HG03442 (cell line): Measurements from ENCODE around the gene HHIPL1.
A peak's percentile ranks its signal among the peaks of the same experiment; 100 is the strongest.

Source experiments
- ATAC-seq: cut with Tn5 transposase; IDR thresholded peaks from one replicate; pipeline ENCODE4 v1.9.1; 2021; ENCODE audit warnings: mild to moderate bottlenecking, moderate library complexity; ENCODE audit not compliant: unreplicated experiment

The HHIPL1 gene

DNA sequence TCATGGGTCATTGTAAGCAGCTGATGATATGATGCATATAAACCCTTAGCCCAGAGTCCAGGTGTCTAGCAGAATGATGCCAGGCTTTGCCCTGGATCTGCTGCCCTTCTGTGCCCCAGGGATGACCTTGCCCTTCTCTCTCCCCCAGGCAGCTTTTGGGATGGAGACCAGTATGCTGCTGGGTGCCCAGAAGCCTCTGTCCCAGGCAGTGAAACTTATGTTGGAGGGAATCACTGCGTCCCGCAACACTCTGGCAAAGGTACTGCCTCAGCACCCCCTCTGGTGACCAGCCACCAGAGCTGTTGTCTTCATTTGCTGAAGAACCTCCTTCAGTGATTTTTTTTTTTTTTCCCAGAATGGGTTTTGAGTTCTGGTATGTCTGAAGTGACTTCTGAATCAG lies 62.5 kb downstream of the HHIPL1 start:
- no peak for ATAC-seq

DNA sequence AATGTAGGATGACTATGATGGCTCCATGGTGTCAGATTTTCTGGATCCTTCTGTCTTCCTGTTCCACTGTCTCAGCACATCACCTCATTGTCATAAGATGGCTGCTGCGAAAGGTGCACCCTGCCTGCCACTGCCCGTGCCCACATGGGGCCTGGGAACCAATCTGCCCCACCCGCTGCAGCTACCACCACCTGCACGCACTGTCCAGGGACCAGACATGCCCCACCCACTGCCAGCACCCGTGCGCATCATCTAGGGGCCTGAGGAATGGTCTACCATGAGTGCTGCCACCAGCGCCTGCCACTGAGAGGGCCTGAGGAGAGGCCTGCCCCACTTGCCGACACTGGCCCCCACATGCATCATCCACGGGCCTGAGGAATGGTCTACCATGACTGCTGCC lies 63.0 kb downstream of the HHIPL1 start:
- ATAC-seq, result no peak

DNA sequence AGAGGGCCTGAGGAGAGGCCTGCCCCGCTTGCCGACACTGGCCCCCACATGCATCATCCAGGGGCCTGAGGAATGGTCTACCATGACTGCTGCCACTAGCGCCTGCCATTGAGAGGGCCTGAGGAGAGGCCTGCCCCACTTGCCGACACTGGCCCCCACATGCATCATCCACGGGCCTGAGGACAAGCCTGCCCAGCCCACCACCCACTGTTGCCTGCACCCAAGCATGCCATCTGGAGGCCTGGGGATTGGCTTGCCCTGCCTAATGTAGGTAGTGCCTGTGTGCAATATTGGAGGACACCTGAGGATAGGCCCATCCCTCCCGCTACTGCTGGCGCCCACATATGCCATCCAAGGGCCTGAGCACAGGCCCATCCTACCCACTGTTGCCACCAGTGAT lies 63.5 kb downstream of the HHIPL1 start:
- ATAC-seq, result no peak

DNA sequence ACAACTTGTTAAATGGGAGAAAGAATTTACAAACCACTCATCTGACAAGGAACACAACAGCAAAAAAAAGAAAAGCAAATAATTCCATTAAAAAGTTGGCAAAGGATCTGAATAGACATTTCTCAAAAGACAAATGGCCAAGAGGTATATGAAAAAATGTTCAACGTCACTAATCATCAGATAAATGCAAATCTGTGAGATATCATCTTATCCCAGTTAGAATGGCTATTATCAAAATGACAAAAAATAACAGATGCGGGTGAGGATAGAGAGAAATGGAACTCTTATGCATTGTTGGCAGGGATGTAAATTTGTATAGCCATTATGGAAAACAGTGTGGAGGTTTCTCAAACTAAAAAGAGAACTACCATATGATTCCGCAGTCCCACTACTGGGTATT lies 69.0 kb downstream of the HHIPL1 start:
- ATAC-seq, result no peak

DNA sequence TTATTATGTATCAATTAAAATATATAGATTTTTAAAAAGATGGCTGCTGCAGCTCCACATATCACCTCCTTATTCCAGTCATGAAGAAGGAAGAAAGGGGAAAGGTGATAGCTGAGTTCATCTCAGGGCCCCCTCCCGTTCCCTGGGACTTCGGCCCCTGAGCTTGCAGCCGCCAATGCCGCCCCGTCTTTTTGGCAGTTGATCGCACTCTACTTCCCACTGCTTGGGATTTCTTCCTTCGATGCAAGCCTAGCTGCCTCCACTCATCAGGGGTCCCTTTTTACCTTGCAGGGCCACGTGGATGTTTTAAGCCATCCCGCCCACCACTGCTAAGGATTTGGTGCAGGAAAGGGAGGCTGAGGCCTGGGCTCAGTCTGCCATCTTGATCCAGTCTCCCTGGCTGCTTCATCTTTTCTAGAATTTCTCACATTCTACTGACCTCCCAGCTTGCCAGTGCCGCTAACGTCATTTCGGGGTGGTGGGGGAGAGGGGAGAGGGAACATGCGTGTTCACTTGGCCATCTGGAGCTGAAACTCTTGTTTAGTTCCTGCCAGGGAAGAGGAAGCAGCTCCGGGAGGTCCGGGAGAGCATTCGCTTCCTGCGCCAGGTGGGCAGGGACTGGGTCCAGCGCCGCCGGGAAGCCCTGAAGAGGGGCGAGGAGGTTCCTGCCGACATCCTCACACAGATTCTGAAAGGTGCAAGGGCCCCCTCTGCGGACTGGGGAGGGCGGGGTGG lies 70.5 kb downstream of the HHIPL1 start:
- no peak for ATAC-seq

DNA sequence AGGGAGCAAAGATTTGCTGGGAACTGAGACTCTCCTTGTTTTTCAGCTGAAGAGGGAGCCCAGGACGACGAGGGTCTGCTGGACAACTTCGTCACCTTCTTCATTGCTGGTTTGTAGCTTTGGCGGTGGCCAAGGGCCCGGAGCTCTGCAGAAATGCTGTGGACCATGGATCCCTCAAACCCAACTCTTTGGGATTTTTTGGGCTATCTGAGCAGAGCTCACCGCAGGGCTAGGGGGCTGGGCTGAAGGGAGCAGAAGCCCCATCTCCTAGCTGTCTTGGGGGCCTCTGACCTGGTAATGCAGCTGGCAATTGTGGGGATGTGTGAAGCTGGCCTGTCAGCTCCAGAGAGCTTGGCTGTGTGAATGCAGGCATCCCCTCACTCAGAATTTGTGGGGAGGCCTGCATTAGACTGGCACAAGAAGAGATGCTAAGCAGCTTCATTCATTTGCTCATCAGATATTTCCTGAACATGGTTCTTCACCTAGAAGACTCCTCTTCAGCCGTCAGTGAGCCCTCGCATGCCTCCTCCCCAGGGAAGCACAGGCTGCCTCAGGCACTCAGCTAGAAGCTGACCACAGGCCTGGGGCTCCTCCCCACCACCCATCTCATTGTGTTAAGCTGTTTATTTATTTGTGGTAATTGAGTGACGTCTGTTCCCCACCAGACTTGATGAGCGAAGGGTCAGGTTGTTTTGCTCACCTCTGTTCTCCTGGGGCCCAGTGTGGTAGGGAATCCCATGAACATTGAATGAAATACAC lies 71.3 kb downstream of the HHIPL1 start:
- no peak for ATAC-seq

DNA sequence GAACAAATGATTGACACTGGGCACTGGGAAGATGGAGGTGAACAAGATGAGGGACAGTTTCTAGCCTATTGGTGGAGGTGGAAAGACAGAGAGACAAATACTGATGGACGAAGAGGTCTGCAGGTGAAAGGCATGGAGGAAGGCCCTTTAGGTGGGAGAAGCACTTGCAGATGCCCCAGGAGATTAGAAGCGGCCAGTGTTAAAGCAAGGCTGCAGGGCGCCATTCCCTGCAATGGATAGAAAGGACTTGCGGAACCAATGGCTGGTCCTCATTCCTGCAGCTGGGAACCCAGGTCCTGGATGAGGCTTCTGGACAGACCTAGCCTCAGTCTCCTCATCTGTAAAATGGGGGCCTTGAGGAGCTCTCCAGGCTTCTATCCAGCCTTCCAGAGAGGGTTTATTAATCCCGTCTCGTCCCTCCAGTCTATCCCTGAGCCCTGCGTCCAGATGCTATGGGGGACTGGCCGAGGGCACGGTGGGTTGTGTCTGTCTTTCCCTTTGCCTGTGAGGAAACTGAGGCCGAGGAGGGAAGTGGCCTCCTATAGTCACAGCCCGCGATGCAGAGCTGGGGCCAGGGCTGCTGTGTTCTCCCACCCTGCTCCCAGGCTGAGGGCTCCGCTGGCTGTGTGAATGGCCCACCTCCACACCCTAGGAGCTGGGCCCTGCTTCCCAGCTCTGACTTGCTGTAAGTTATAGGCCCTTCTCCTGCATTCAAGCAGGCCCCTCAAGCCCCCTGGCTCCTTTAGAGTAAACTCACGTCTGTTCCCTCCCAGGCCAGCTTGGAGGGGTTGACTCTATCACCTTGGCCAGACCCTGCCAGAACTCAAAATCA lies 72.1 kb downstream of the HHIPL1 start:
- ATAC-seq, result no peak

DNA sequence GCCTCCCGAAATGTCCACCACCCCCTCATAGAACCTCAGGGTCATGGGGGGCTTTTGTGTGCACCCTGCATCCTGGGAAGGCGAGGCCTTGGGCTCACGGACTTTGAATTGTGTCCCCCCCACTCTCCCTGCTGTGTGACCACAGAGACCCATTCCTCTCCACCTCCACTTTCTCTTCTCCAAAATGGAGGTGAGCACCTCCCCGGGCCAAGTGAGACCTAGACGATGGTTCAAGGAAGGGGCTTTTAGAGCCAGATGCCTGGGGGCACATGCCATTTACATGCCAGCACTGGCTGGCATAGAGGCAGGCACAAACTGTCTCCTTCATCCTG lies 72.7 kb downstream of the HHIPL1 start:
- no peak for ATAC-seq

DNA sequence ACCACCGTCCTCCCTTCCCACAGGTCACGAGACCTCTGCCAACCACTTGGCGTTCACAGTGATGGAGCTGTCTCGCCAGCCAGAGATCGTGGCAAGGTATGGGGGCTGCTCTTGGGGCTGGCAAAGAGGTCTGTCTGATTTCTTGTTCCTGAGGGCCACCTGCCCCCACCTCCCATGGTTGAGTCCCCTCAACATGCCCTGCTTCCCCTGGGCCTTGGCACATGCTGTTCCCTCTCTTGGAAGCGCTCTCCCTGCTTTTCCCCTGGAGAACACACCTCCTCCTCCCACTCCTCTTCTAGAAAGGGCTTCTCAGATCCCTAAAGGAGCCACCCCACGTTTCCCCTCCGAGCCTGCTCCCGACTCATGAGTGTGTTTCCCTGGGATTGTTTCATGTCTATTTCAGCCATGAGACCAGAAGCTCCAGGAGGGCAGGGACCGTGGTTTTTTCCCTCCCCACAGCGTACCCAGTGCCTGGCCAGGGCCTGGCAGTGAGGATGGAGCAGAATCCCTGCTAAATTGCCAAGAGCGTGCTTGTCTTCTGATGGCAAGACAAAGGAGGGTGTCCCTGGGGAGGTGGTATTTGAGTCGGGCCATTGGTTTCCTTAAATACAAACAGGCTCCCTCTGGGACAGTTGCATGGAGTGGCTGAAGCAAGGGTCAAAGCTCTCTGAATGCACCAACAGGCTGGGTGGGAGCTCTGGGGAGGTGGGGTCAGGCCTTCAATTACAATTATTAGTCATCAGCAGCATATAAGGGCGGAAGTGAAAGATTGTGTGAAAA lies 73.3 kb downstream of the HHIPL1 start:
- ATAC-seq, result peak; percentile 88

DNA sequence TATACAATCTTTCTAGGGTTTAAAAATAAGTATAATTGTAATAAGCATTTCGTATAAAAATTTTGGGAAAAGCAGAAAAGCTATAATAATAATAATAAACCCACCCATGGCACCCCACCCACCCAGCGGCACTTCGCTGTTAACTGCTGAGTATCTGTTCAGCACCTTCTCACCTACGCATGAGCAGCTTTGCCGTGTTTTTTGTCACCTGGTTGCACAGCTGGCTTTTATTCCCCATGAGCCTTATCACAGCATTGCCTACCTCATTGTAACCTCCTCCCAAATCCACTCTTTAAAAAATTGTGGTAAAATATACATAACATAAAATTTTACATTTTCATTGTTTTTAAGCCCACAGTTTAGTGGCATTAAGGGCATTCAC lies 73.9 kb downstream of the HHIPL1 start:
- ATAC-seq, result peak; percentile 35

DNA sequence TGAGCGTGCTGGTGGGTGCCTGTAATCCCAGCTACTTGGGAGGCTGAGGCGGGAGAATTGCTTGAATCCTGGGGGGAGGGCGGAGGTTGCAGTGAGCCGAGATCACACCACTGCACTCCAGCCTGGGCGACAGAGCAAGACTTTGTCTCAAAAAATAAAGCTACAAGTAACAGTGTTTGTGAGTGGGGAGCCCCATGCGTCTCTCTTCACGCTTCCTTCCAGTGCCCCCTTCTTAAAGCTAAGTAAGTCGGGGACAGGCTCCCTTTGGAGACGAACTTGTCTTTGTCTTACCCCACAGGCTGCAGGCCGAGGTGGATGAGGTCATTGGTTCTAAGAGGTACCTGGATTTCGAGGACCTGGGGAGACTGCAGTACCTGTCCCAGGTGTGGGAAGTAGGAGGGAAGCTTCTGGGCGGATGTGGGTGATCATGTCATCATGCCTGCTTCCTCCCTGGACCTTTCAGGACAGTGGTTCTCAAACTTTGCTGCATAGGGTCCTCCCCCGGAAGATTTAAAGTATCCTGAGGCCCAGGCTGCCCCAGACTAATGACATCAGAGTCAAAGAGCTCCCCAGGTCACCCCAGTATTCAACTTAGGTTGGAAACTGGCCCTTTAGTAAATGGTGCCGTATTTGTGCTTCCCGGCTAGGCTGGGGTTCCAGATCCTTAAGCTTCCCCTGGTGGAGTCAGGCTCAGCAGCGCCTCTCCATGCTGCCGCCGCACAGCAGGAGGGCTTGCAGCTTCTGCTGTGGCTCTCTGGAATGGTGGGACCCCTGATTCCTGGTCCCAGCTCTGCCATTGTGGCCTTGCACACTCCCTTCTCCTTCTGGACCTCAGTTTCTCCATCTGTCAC lies 76.2 kb downstream of the HHIPL1 start:
- ATAC-seq, result no peak

DNA sequence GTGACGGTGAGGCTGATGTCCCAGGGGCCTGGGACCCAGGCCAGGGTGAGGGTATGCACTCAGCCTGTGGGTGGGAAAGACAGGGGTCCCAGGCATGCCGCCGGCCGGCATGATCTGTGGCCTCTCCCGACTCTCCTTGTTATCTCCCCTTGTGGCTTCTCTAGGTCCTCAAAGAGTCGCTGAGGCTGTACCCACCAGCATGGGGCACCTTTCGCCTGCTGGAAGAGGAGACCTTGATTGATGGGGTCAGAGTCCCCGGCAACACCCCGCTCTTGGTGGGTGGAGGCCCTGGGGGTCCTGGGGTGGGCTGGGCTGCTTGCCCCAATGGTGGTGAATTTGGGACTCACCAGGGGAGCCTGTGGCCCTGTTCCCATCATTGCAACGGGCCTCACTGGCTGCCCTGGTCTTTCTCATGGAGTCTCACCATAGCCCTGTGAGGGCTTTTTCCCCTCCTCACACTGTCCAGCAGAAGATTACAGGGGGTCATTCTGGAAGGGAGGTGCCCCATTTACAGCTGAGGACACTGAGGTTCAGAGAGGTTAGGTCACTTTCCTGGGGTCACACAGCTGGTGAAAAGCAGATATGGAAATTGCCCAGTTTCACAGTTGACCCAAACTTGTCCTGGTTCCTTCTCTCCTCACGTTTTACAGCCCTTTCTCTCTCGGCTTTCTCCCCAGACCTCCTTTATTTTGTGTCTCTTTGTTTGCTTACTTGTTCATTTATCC lies 77.0 kb downstream of the HHIPL1 start:
- no peak for ATAC-seq

DNA sequence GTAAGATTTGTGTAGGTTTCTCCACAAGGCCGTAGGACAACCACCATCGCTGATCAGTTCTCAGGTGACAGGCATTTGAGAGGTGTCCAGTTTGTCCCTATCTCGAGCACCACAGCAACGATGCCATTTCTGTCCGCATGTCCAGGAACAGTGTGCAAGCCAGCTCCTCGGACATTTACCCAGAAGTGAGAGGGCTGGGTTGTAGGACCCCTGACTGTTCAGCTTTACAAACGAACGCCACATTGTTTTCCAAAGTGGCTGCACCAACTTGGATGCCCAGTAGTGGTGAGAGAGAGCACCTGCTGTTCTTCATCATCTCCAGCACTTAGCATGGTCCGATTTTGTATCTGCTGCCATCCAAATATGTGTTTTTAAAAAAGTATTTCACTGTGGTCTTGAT lies 77.8 kb downstream of the HHIPL1 start:
- no peak for ATAC-seq

DNA sequence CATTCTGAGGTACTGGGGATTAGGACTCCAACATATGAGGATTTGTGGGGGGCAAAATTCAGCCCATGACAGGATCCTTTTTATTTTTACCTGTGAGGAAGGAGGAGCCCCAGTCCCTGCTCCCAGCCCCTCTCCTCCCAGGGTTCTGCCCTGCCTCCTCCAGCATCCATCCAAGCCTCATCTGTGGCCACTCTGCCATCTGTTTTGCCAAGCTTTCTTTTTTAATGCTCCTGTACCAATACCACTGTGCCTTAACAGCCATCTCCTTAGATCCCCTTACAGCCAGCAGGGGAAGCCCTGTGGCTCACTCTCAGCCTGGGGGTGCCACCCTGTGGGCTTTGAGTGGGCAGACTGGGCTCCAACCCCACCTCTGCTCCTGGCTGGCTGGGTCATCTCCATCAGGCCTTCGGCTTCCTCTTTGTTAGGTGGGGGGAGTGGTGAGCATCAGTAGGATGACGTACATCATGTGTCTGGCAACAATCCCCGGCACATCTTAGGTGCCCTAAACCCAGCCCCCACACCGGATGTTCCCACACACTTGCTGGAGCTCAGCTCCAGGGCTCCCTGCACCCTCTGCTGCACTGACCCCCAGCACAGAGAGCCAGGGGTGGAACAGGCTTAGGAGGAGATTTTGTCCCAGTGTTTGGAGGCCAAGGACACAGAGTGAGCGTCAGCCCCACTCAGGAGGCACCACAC lies 79.4 kb downstream of the HHIPL1 start:
- ATAC-seq, result no peak

DNA sequence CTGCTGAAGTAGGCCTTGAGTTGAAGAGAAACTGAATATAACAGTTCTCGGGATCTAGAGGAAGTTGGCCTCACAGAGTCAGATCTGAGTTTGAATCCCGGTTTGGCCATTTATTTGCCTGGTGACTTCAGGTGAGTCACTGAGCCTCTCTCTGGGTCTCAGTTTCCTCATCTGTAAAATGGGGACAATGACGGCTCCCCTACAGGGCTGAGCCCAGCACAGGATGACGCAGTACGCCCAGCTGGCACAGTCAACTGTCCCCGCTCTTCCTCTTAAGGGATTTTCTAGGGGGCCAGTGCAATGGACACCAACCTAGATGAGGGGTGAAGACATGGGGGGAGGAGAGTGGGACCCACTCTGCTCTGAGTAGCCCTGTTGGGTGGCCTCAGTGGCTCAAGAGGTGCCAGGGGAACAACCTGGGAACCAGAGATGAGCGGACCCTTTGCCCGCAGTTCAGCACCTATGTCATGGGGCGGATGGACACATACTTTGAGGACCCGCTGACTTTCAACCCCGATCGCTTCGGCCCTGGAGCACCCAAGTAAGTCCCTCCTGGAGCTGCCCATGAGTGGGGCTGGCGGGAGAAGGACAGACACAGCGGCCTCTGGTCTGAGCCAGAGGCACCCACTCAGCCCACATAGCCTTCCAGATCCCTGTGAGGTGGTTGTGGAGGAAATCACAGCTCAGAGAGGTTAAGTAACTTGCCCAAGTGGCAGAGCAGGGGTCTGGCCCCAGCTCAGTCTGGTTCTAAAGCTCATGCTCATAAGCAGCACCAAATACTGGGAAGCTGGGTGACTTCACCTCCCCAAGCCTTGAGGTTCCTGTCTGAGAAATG lies 80.2 kb downstream of the HHIPL1 start:
- no peak for ATAC-seq

DNA sequence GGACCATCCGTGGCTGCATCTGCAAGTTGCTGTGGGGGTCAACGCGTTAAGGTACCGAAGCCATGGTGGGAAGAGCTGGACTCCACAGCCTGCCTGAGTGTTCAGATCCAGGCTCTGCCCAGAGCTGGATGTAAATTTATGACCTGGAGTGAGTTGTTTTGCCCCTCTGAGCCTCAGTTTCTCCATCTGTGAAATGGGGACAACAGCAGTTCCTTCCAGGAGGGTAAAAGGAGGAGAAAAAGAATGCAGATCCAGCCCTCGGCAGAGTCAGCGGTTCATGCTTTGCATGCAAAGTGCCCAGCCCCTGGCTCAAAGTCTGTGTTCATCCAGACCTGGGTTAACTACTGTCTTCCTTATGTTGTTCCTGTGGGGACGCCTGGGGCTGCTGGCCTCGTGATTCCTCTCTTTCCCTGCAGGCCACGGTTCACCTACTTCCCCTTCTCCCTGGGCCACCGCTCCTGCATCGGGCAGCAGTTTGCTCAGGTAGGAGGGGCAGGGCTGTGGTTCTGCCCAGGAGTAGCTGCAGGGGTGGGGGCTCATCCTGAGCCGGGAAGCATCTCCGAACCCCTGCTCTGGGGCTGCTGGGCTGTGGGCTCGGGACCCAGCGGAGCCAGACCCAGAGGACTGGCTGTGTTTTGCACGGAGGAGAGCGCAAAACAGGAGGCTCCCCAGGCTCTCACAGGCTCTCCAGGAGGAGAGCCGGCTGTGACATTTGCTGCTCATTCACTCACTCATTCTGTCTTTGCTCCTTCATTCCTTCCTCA lies 81.0 kb downstream of the HHIPL1 start:
- ATAC-seq, result no peak

DNA sequence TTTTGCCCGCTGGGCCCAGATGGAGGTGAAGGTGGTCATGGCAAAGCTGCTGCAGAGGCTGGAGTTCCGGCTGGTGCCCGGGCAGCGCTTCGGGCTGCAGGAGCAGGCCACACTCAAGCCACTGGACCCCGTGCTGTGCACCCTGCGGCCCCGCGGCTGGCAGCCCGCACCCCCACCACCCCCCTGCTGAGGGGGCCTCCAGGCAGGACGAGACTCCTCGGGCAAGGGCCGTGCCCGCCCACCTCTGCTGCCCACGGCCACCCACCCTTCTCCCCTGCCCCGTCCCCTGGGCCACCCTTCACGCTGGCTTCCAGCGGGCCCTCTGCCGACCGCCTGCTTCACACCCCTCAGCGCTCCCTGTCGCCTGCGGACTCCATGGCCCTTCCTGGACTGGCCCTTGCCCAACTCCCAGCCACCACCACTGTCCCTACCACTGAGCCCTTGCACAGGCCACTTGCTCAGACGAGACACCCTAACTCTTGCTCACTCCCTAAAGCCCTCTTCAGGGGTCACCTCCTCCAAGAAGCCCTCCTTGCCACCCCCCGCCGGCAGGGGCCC lies 81.7 kb downstream of the HHIPL1 start:
- no peak for ATAC-seq
